GM12878 (cell line): ENCODE data around the gene TTI1. TPM values are rescaled to one million over a fixed set of nuclear protein-coding genes. Genes with fewer than 3 reads are reported as not detected.

Experiments used
- ATAC-seq: fragments of 200-7000 bp; cut with Tn5 transposase; 3 replicates; pipeline ENCODE4 v1.9.1; 2020; ENCODE audit warnings: mild to moderate bottlenecking, moderate library complexity
- BruUV-seq: library from RNA; stranded (reverse); fragments of 400-500 nt; replicated peaks from 2 replicates; lab custom pipeline; 2021; lab: Mats Ljungman, UMichigan
- CTCF ChIA-PET: fragments of 300-600 bp; sonication (Branson Sonifier 250); formaldehyde crosslinking; extraction: SDS; loops from one replicate; lab custom pipeline; 2021; ENCODE audit warnings: inconsistent platforms; lab: Yijun Ruan, JAX
- POLR2A ChIA-PET: fragments of 350-600 bp; formaldehyde crosslinking; extraction: SDS; loops from one replicate; lab custom pipeline; 2021; ENCODE audit warnings: inconsistent platforms; lab: Charles Lee
- RAD21 ChIA-PET: fragments of 300-600 bp; sonication (Branson Sonifier 250); formaldehyde crosslinking; loops from one replicate; lab custom pipeline; 2023; ENCODE audit warnings: antibody characterized with exemption; ENCODE audit not compliant: unreplicated experiment; lab: Charles Lee
- SMC1A ChIA-PET: fragments of 300-600 bp; sonication (Branson Sonifier 250); formaldehyde crosslinking; loops from one replicate; lab custom pipeline; 2023; ENCODE audit not compliant: unreplicated experiment, uncharacterized antibody; lab: Charles Lee
- DNase-seq: peaks from one replicate; pipeline ENCODE4 v3.0.0-alpha.2; 2011; ENCODE audit warnings: low read depth, low spot score
- FAIRE-seq: peaks from 3 replicates; lab custom pipeline; 2011; peaks lifted over from hg19 to GRCh38; lab: Jason Lieb, UNC
- H2AFZ ChIP-seq: 2 replicates; pipeline ENCODE4 v1.6.0; 2011; ENCODE audit warnings: low read depth, low read length, control low read depth; ENCODE audit not compliant: control insufficient read depth
- H3K27ac ChIP-seq: 2 replicates; pipeline ENCODE4 v1.5.1; 2011; ENCODE audit warnings: control low read depth; ENCODE audit not compliant: control insufficient read depth, insufficient read depth
- H3K27me3 ChIP-seq, 2 experiments: replicated peaks in 1 of 2; 2 replicates each; pipeline versions ENCODE4 v1.6.0 to v1.6.1; 2011; ENCODE audit warnings: low read length in 1 of 2; ENCODE audit not compliant: control insufficient read depth in 2 of 2, insufficient read depth in 2 of 2
- H3K36me3 ChIP-seq, 2 experiments: 2 replicates each; pipeline ENCODE4 v1.5.1; 2011; ENCODE audit warnings: low read length in 1 of 2; ENCODE audit not compliant: control insufficient read depth in 2 of 2, insufficient read depth in 2 of 2
- H3K4me1 ChIP-seq: 2 replicates; pipeline ENCODE4 v1.6.1; 2011; ENCODE audit warnings: mild to moderate bottlenecking, low read length, moderate library complexity, mixed read lengths; ENCODE audit not compliant: control insufficient read depth, insufficient read depth
- H3K4me2 ChIP-seq: 2 replicates; pipeline ENCODE4 v1.6.0; 2011; ENCODE audit warnings: control low read depth; ENCODE audit not compliant: control insufficient read depth, insufficient read depth
- H3K4me3 ChIP-seq: fragments of 200-600 bp; sonication (generic); 2 replicates; pipeline ENCODE4 v1.5.1; 2016
- H3K79me2 ChIP-seq: 2 replicates; pipeline ENCODE4 v1.6.0; 2011; ENCODE audit warnings: low read length; ENCODE audit not compliant: control insufficient read depth, insufficient read depth
- H3K9ac ChIP-seq: 2 replicates; pipeline ENCODE4 v1.8.0; 2011; ENCODE audit warnings: low read length, control low read depth, mixed read lengths; ENCODE audit not compliant: control insufficient read depth, insufficient read depth
- H3K9me3 ChIP-seq: replicated peaks from 3 replicates; pipeline ENCODE4 v1.5.1; 2011; ENCODE audit warnings: mild to moderate bottlenecking, low read length; ENCODE audit not compliant: control insufficient read depth, insufficient read depth
- H4K20me1 ChIP-seq: 2 replicates; pipeline ENCODE4 v1.6.0; 2011; ENCODE audit not compliant: control insufficient read depth, insufficient read depth
- BACH1 ChIP-seq: fragments of 450-650 bp; IDR thresholded peaks from 2 replicates; pipeline ENCODE4 v1.6.1; 2017; ENCODE audit warnings: mild to moderate bottlenecking, borderline replicate concordance
- CBX3 ChIP-seq: fragments of 200-600 bp; sonication (generic); IDR thresholded peaks from 2 replicates; pipeline ENCODE4 v1.6.1; 2016; ENCODE audit warnings: low read depth, borderline replicate concordance
- EED ChIP-seq: sonication (generic); IDR thresholded peaks from 2 replicates; pipeline ENCODE4 v1.6.1; 2016; ENCODE audit warnings: antibody characterized with exemption, low read depth
- EGR1 ChIP-seq, 2 experiments: IDR thresholded peaks; 1 replicate in 1 of 2; 2 replicates in 1 of 2; pipeline ENCODE4 v1.6.1; 2011 to 2012; ENCODE audit warnings: low read depth in 2 of 2, low read length in 2 of 2, borderline replicate concordance in 1 of 2, mild to moderate bottlenecking in 1 of 2, moderate library complexity in 1 of 2
- HSF1 ChIP-seq: fragments of 150-350 bp; IDR thresholded peaks from 2 replicates; pipeline ENCODE4 v1.6.1; 2014; ENCODE audit warnings: mild to moderate bottlenecking, low read depth, low read length
- KLF5 ChIP-seq: fragments of 450-650 bp; IDR thresholded peaks from 2 replicates; pipeline ENCODE4 v1.6.1; 2014; ENCODE audit warnings: mild to moderate bottlenecking; ENCODE audit not compliant: partially characterized antibody
- NRF1 ChIP-seq: conservative IDR thresholded peaks from 2 replicates; pipeline ENCODE4 v1.6.1; 2011; ENCODE audit warnings: mild to moderate bottlenecking, low read depth, low read length, improper control_type of control experiment
- PML ChIP-seq: IDR thresholded peaks from 2 replicates; pipeline ENCODE4 v1.6.1; 2012; ENCODE audit warnings: low read length, inconsistent platforms
- WRNIP1 ChIP-seq: IDR thresholded peaks from 2 replicates; pipeline ENCODE4 v1.6.1; 2011; ENCODE audit warnings: low read depth, low read length, improper control_type of control experiment, borderline replicate concordance
- ZBTB11 ChIP-seq: fragments of 450-650 bp; formaldehyde crosslinking; IDR thresholded peaks from 2 replicates; pipeline ENCODE4 v1.5.0; 2022; ENCODE audit warnings: mild to moderate bottlenecking, missing genetic modification characterization
- ZBTB33 ChIP-seq: fragments of 450-650 bp; IDR thresholded peaks from 2 replicates; pipeline ENCODE4 v1.6.1; 2017; ENCODE audit warnings: mild to moderate bottlenecking
- ZNF274 ChIP-seq: IDR thresholded peaks from one replicate; pipeline ENCODE4 v1.8.0; 2011; ENCODE audit not compliant: insufficient read length, insufficient read depth
- in situ Hi-C: fragments of 300-500 bp; cut with MboI; formaldehyde crosslinking; loops from 9 replicates; pipeline ENCODE4 v1.14.3; 2018; ENCODE audit warnings: mixed read lengths
- intact Hi-C: fragments of 100-400 bp; cut with micrococcal nuclease; formaldehyde crosslinking; loops from one replicate; pipeline ENCODE4 v1.14.2; 2022; ENCODE audit not compliant: unreplicated experiment
- polyA plus RNA-seq, 11 experiments: library from polyadenylated mRNA; depleted of rRNA in 4 of 11; unstranded in 6 of 11; stranded (reverse) in 5 of 11; fragments of >200 nt; fragmentation: Nextera tagmentation in 4 of 11; fragmentation: Illumina TruSeq in 1 of 11; extraction: Ambion mirVana in 4 of 11; extraction: Trizol in 1 of 11; gene quantifications; 1 replicate in 1 of 11; 2 replicates in 10 of 11; pipeline versions ENCODE4 v1.2.1 to v1.2.3, GENCODE V29; 2011 to 2016; ENCODE audit warnings: inconsistent platforms in 2 of 11, missing spikeins in 2 of 11, low read depth in 1 of 11
- total RNA-seq, 4 experiments: library from RNA; depleted of rRNA in 3 of 4; stranded (reverse); fragments of >200 nt in 3 of 4; fragmentation: Illumina TruSeq in 1 of 4; extraction: Trizol in 1 of 4; gene quantifications; 2 replicates each; pipeline versions ENCODE4 v1.2.1 to v1.2.3, GENCODE V29; 2013 to 2021
- TF ChIP-seq, protein P1 (sequence below): fragments of 450-650 bp; IDR thresholded peaks from 2 replicates; pipeline ENCODE4 v1.6.1; 2017; ENCODE audit warnings: low read depth, mild to moderate bottlenecking, moderate library complexity

TTI1 gene
- total and polyA plus RNA-seq, 10 of the 15 experiments (the other 5 are each of a cell fraction or from before 2014, with no cell fraction given) = 5.3 to 44.6 (median 24.9) TPM

- TF ChIP-seq WRNIP1 (no peak), PML (peak; percentile 58), EED (no peak), HSF1 (peak; percentile 38; the same call in 1 of the 2 replicates), EGR1 (IDR thresholded peaks at IDR 0.05; ENCODE audit: borderline replicate concordance in 1 of 2, low read depth in 2 of 2, low read length in 2 of 2) (no peak)
- TF ChIP-seq, protein P1, sequence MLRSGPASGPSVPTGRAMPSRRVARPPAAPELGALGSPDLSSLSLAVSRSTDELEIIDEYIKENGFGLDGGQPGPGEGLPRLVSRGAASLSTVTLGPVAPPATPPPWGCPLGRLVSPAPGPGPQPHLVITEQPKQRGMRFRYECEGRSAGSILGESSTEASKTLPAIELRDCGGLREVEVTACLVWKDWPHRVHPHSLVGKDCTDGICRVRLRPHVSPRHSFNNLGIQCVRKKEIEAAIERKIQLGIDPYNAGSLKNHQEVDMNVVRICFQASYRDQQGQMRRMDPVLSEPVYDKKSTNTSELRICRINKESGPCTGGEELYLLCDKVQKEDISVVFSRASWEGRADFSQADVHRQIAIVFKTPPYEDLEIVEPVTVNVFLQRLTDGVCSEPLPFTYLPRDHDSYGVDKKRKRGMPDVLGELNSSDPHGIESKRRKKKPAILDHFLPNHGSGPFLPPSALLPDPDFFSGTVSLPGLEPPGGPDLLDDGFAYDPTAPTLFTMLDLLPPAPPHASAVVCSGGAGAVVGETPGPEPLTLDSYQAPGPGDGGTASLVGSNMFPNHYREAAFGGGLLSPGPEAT = peak; percentile 96
Measured at GRCh38 chr20:38033330-38034107, at the start of gene TTI1, which contains the start of gene RPRD1B (continued).

GRCh38 chr20:38082894-38083293, 49.6 kb upstream of the TTI1 start:
- DNase-seq = no peak
- BruUV-seq = no TSS peak
- TF ChIP-seq BACH1 (no peak), ZNF274 (no peak), CBX3 (no peak), NRF1 (no peak), ZBTB11 (CRISPR knock-in tag) (no peak), KLF5 (no peak), ZBTB33 (no peak)

More at GRCh38 chr20:38082894-38083293, 49.6 kb upstream of the TTI1 start:
- SMC1A ChIA-PET = interaction anchor here (0.9 to 12.3 kb wide), 4 partner anchors 9 to 138 kb away, joined by 3 to 166 read pairs (median 11); no protein-coding TSS in a partner anchor
- H3K27me3 ChIP-seq = no peaks in the 10 kb centered on the region
- H3K79me2 ChIP-seq = peaks cover 12% of the 10 kb centered on the region
- H3K9me3 ChIP-seq = peaks cover 4% of the 10 kb centered on the region
- POLR2A ChIA-PET = interaction anchor here (1.3 kb wide), 1 partner anchor 9 kb away, joined by 4 read pairs; no protein-coding TSS in a partner anchor
- no peak overlapping the region for H2AFZ ChIP-seq
- H3K9ac ChIP-seq = no peak overlapping the region
- no peaks in the 10 kb centered on the region for H3K4me1 ChIP-seq
- FAIRE-seq (no peak), ATAC-seq (no peak)
- no peaks in the 10 kb centered on the region for H4K20me1 ChIP-seq
- RAD21 ChIA-PET = interaction anchor here (0.8 to 1.6 kb wide), 6 partner anchors 9 to 81 kb away, joined by 3 to 5 read pairs (median 4); no protein-coding TSS in a partner anchor
- CTCF ChIA-PET = interaction anchor here (0.7 to 15.1 kb wide), 7 partner anchors 6 to 141 kb away, joined by 3 to 260 read pairs (median 4); no protein-coding TSS in a partner anchor
- H3K4me2 ChIP-seq = no peak overlapping the region
- H3K4me3 ChIP-seq = no peak overlapping the region
- no peak overlapping the region for H3K27ac ChIP-seq
- in situ Hi-C loops (no loop called here), intact Hi-C loops (no loop called here)
- peaks cover 11 to 15% of the 10 kb centered on the region in 2 experiments for H3K36me3 ChIP-seq
